CD1c-positive myeloid dendritic cell (primary cell): Measurements from ENCODE around the gene TSHZ2.

Source experiments
- DNase-seq: peaks from one replicate; pipeline ENCODE4 v3.0.0-alpha.2; 2016; ENCODE audit errors: extremely low spot score

The TSHZ2 gene

DNA sequence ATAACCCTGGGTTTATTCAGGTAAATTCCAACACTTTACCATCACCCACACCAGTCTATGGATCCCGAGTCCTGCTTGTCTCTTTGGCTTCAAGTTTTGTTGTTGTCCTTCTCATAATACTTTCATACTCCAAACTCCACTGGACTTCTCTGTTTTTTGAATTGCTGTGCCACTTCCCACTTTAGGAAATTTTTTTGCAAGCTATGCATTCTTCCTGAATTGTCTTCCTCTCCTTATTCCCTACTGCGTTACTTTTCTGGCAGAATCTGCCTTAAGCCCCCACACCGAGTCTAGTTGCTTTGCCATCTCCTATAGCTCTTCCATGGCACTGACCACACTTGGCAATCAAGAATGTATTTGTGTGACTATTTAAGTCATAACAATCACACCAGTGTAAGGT is 96.1 kb downstream of the TSHZ2 start:
- DNase-seq: no peak

GRCh38 chr20:53069132-53069531 is 97.0 kb downstream of the TSHZ2 start:
- no peak for DNase-seq

DNA sequence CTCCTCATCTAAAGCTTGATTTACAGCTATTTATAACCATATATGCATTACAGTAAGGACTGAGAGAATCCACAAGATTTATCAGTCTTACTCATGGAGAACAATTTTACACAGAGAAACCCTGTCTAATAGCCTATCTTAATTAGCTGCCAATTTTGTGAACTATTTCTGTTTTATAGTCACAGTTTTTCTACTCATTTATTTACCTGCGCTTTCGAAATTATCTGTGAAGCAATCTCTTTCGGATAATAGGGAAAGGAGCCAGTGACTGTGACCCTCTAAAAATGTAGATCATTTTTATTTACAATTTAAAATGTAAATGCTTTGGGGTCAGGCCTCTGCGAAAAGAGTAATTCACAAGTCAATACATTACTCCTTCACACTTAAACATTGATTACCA is 98.1 kb downstream of the TSHZ2 start:
- DNase-seq: no peak

GRCh38 chr20:53070706-53071392 is 98.7 kb downstream of the TSHZ2 start:
- no peak for DNase-seq

DNA sequence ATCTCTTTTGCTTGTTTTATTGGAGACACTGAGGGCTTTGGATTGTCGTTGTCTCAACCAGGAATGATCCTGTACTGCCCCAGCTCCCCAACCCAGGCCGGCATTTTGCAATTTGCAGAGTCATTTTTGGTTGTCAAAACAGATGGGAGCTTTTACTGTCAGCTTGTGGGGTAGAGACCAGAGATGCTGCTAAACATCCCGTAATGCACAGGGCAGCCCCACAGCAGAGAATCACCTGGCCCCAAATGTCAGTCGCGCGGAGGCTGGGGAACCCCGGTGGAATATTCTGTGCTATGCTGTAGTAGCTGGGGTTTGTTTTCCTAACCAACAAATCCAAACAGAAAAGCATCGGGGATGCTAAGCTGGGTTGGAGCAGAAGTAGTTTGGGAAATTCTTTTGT is 99.7 kb downstream of the TSHZ2 start:
- DNase-seq: no peak

DNA sequence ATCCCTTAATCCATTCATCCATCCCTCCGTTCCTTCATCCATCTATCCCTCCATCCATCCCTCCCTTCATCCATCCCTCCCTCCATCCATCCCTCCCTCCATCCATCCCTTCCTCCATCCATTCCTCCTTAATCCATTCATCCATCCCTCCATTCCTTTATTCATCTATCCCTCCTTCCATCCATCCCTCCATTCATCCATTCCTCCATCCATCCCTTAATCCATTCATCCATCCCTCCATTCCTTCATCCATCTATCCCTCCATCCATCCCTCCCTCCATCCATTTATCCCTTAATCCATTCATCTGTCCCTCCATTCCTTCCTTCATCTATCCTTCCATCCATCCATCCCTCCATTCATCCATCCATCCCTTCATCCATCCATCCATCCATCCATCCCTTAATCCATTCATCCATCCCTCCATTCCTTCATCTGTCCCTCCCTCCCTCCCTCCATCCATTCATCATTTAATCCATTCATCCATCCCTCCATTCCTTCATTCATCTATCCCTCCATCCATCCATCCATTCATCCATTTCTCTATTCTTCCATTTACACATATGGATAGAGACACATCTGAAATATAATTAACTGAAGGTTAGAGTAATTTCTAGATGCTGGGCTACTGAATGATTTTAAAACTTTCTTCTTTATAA is 100.9 kb downstream of the TSHZ2 start:
- DNase-seq: no peak

DNA sequence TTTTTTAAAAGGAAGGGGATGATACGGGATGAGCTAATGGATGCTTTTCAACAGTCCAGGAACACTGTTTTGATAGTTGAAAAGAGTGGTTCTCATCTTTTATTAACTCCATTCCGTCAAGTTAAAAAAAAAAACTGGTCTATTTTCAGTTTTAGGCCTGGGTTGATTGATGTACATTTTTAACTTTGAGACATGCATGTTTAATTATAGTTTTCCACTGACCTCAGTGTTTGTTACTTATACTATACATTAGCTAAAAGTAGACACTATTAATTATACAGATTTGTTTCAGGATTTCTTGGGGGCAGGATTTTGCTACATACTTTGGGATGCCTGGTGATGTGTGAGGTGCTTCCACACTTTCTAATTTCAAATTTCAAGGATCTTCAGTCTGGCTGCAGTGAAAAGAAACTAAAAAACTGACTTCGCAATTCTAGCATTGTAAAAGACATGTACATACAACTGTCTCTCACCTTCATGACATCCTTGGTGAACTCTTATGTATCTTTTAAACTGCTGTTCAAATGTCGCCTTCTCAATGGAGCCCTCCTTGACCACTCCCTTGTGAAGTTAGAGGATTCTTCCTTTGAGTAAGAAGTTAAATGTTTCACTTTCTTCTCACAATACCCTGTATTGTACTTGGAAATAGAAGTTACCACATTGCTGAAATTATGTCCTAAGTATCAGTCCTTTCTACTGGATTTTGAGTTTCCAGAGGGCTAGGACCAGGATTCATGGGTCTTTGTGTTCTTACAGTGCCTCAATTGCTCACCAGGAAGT is 101.7 kb downstream of the TSHZ2 start:
- no peak for DNase-seq

DNA sequence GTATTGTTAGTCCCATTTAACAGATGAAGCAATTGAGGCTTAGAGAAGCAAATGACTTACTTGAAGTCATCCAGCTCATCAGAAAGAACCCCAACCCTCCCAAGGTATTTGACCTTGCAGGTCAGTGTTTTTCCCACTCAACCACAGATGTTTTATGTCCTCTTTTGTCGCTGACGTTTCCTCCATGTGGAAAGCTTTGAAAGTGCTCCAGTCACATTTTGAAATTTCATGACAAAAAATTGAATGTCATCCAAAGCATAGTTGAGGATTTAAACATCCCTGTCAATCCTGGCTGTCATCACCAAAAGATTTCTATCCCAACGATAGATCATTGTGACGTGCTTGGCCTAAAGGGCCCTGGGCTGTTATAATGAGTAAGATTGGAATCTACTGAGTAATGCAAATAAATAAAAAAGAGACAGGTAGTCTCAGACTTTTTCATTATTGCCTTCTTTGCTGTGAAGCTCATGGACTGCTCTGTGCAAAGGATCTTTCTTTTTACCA is 102.7 kb downstream of the TSHZ2 start:
- no peak for DNase-seq

- no peak for DNase-seq
Measured at GRCh38 chr20:53076668-53077067, 104.5 kb downstream of the TSHZ2 start.

GRCh38 chr20:53077373-53078205 is 105.4 kb downstream of the TSHZ2 start:
- DNase-seq: no peak

DNA sequence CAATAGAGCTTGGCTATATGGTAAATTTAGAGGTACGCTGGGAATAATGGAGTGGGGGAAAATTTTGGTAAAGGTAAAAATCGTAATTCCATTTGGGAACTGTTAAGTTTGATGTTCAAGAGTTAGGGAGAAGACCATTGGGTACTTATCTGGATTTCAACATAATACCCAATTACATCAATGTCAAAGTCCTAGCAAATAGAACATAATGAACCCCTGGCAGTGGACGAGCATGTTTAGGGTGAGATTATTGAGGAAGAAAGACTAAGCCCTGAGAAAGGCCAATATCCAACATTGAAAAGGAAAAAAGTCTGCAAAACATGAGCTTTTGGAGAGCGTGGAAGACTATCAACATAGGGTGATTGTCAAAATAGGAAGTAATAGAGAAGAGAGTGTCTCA is 106.6 kb downstream of the TSHZ2 start:
- no peak for DNase-seq

- DNase-seq: no peak
Measured at GRCh38 chr20:53079261-53079691, 107.1 kb downstream of the TSHZ2 start.

GRCh38 chr20:53079828-53080686 is 107.9 kb downstream of the TSHZ2 start:
- no peak for DNase-seq

GRCh38 chr20:53080687-53080962 is 108.5 kb downstream of the TSHZ2 start:
- no peak for DNase-seq

- DNase-seq: no peak
Measured at GRCh38 chr20:53080969-53081871, 109.1 kb downstream of the TSHZ2 start.

- no peak for DNase-seq
Measured at GRCh38 chr20:53081916-53082863, 110.0 kb downstream of the TSHZ2 start.

- no peak for DNase-seq
Measured at GRCh38 chr20:53083411-53083810, 111.3 kb downstream of the TSHZ2 start.

GRCh38 chr20:53084408-53084997 is 112.3 kb downstream of the TSHZ2 start:
- DNase-seq: no peak
